IMR-90 (cell line): ENCODE results near the gene OR5AR1. TPM values are rescaled to one million over a fixed set of nuclear protein-coding genes. Genes with fewer than 3 reads are reported as not detected.

Experiments used
- ATAC-seq: fragments of 200-7000 bp; cut with Tn5 transposase; 2 replicates; pipeline ENCODE4 v1.9.1; 2020; ENCODE audit warnings: low read depth, mild to moderate bottlenecking, moderate library complexity
- BruUV-seq: library from RNA; stranded (reverse); fragments of 400-500 nt; replicated peaks from 2 replicates; lab custom pipeline; 2021; lab: Mats Ljungman, UMichigan
- CTCF ChIA-PET: fragments of 300-600 bp; formaldehyde crosslinking; extraction: SDS; loops from one replicate; lab custom pipeline; 2021; ENCODE audit warnings: antibody characterized with exemption; lab: Yijun Ruan, JAX
- POLR2A ChIA-PET: fragments of 300-600 bp; sonication (Branson Sonifier 250); formaldehyde crosslinking; loops from one replicate; lab custom pipeline; 2022; ENCODE audit warnings: antibody characterized with exemption; ENCODE audit not compliant: unreplicated experiment; lab: Charles Lee
- DNase-seq: peaks from one replicate; pipeline ENCODE4 v3.0.0; 2013
- H2AFZ ChIP-seq: replicated peaks from 2 replicates; pipeline ENCODE3; 2013; ENCODE audit warnings: low read length, mild to moderate bottlenecking; ENCODE audit not compliant: poor library complexity
- H2AK5ac ChIP-seq: 2 replicates; pipeline ENCODE4 v1.6.1; 2013; ENCODE audit warnings: low read depth, low read length, inconsistent platforms
- H2AK9ac ChIP-seq: replicated peaks from 2 replicates; pipeline ENCODE3; 2013; ENCODE audit warnings: mild to moderate bottlenecking, low read depth, low read length, moderate library complexity; ENCODE audit not compliant: poor library complexity
- H2BK120ac ChIP-seq: 2 replicates; pipeline ENCODE4 v1.6.1; 2013; ENCODE audit warnings: low read depth, low read length, inconsistent platforms
- H2BK15ac ChIP-seq: 3 replicates; pipeline ENCODE4 v1.6.1; 2013; ENCODE audit warnings: low read depth, low read length, inconsistent platforms
- H2BK20ac ChIP-seq: 2 replicates; pipeline ENCODE4 v1.6.1; 2013; ENCODE audit warnings: low read depth, mild to moderate bottlenecking, inconsistent platforms, low read length, moderate library complexity
- H2BK5ac ChIP-seq: 2 replicates; pipeline ENCODE4 v1.6.1; 2013; ENCODE audit warnings: mild to moderate bottlenecking, low read depth, low read length, inconsistent platforms; ENCODE audit not compliant: poor library complexity, severe bottlenecking
- H3K14ac ChIP-seq: replicated peaks from 2 replicates; pipeline ENCODE4 v1.6.1; 2013; ENCODE audit warnings: low read depth, low read length, inconsistent platforms
- H3K18ac ChIP-seq: 2 replicates; pipeline ENCODE4 v1.6.1; 2013; ENCODE audit warnings: low read depth, low read length, control low read depth
- H3K23ac ChIP-seq: 2 replicates; pipeline ENCODE4 v1.6.1; 2013; ENCODE audit warnings: low read depth, low read length, inconsistent platforms
- H3K27ac ChIP-seq: 2 replicates; pipeline ENCODE4 v1.5.1; 2013; ENCODE audit warnings: mild to moderate bottlenecking, control low read depth, low read length; ENCODE audit not compliant: insufficient read depth
- H3K27me3 ChIP-seq: 2 replicates; pipeline ENCODE4 v1.6.1; 2013; ENCODE audit warnings: low read length; ENCODE audit not compliant: control insufficient read depth, insufficient read depth
- H3K36me3 ChIP-seq: 2 replicates; pipeline ENCODE4 v1.6.1; 2013; ENCODE audit warnings: low read length, mixed read lengths; ENCODE audit not compliant: control insufficient read depth, insufficient read depth
- H3K4ac ChIP-seq: 2 replicates; pipeline ENCODE4 v1.6.1; 2013; ENCODE audit warnings: low read depth, low read length, inconsistent platforms
- H3K4me1 ChIP-seq: 2 replicates; pipeline ENCODE4 v1.6.1; 2013; ENCODE audit warnings: low read length, mixed read lengths; ENCODE audit not compliant: control insufficient read depth, insufficient read depth
- H3K4me2 ChIP-seq: 2 replicates; pipeline ENCODE4 v1.6.1; 2013; ENCODE audit warnings: low read depth, mild to moderate bottlenecking, control low read depth, low read length, moderate library complexity
- H3K4me3 ChIP-seq: 2 replicates; pipeline ENCODE4 v1.5.1; 2013; ENCODE audit warnings: low read depth, mild to moderate bottlenecking, control low read depth, low read length, moderate library complexity; ENCODE audit not compliant: insufficient read depth
- H3K56ac ChIP-seq: 2 replicates; pipeline ENCODE4 v1.6.1; 2013; ENCODE audit warnings: low read length, inconsistent platforms; ENCODE audit not compliant: insufficient read depth; ENCODE audit errors: extremely low read depth
- H3K79me1 ChIP-seq, 2 experiments: 2 replicates each; pipeline ENCODE4 v1.6.1; 2013; ENCODE audit warnings: low read length in 2 of 2, inconsistent platforms in 1 of 2, low read depth in 1 of 2
- H3K9ac ChIP-seq: 2 replicates; pipeline ENCODE4 v1.6.1; 2013; ENCODE audit warnings: low read depth, low read length, control low read depth
- H3K9me1 ChIP-seq: 2 replicates; pipeline ENCODE4 v1.6.1; 2013; ENCODE audit warnings: low read length, inconsistent platforms; ENCODE audit not compliant: insufficient read depth
- H3K9me3 ChIP-seq: 2 replicates; pipeline ENCODE4 v1.6.1; 2013; ENCODE audit warnings: low read length; ENCODE audit not compliant: control insufficient read depth, insufficient read depth
- H4K20me1 ChIP-seq: 2 replicates; pipeline ENCODE4 v1.6.1; 2013; ENCODE audit warnings: low read length, inconsistent platforms; ENCODE audit not compliant: insufficient read depth
- H4K5ac ChIP-seq: 2 replicates; pipeline ENCODE4 v1.6.1; 2013; ENCODE audit warnings: mild to moderate bottlenecking, low read depth, low read length, control low read depth
- H4K8ac ChIP-seq, 2 experiments: 2 replicates each; pipeline ENCODE4 v1.6.1; 2013; ENCODE audit warnings: low read depth in 2 of 2, low read length in 2 of 2, control low read depth in 1 of 2, inconsistent platforms in 1 of 2
- H4K91ac ChIP-seq: 2 replicates; pipeline ENCODE4 v1.6.1; 2013; ENCODE audit warnings: low read depth, low read length, inconsistent platforms; ENCODE audit not compliant: insufficient read depth
- CEBPB ChIP-seq: IDR thresholded peaks from 2 replicates; pipeline ENCODE4 v1.6.1; 2012; ENCODE audit warnings: low read depth, low read length, improper control_type of control experiment
- MAFK ChIP-seq: IDR thresholded peaks from 2 replicates; pipeline ENCODE4 v1.6.1; 2012; ENCODE audit warnings: low read depth, low read length, improper control_type of control experiment
- MAZ ChIP-seq: IDR thresholded peaks from 2 replicates; pipeline ENCODE4 v1.6.1; 2012; ENCODE audit warnings: low read depth, mild to moderate bottlenecking, low read length, improper control_type of control experiment, moderate library complexity, borderline replicate concordance
- MXI1 ChIP-seq: IDR thresholded peaks from 2 replicates; pipeline ENCODE4 v1.6.1; 2012; ENCODE audit warnings: low read depth, mild to moderate bottlenecking, low read length, moderate library complexity, borderline replicate concordance
- RCOR1 ChIP-seq: IDR thresholded peaks from 2 replicates; pipeline ENCODE4 v1.6.1; 2012; ENCODE audit warnings: mild to moderate bottlenecking, low read length, improper control_type of control experiment; ENCODE audit not compliant: insufficient replicate concordance
- RFX5 ChIP-seq: IDR thresholded peaks from 2 replicates; pipeline ENCODE4 v1.8.0; 2012; ENCODE audit warnings: low read depth, mild to moderate bottlenecking, low read length, moderate library complexity
- WGBS, 2 experiments: methylation state at CpG; one replicate each; pipeline versions ENCODE4 v1.1.5 to v1.1.7; 2013; ENCODE audit warnings: missing lambda C conversion rate in 2 of 2; ENCODE audit not compliant: insufficient read length in 1 of 2; ENCODE audit errors: extremely low coverage in 2 of 2; 5-methylcytosine and 5-hydroxymethylcytosine counted together
- dilution Hi-C: fragments of 300-500 bp; cut with HindIII; formaldehyde crosslinking; loops from one replicate; pipeline ENCODE4 v1.14.3; 2018; ENCODE audit warnings: low sequenced_read_pairs; ENCODE audit not compliant: unreplicated experiment
- in situ Hi-C: fragments of 300-500 bp; cut with MboI; formaldehyde crosslinking; loops from 3 replicates; pipeline ENCODE4 v1.14.3; 2019; ENCODE audit warnings: low sequenced_read_pairs, inconsistent platforms, mixed read lengths
- intact Hi-C: fragments of 100-400 bp; cut with micrococcal nuclease; formaldehyde crosslinking; loops from 2 replicates; pipeline ENCODE4 v1.10.0; 2022
- polyA plus RNA-seq, 3 experiments: library from polyadenylated mRNA; depleted of rRNA; stranded (reverse); fragments of >200 nt; gene quantifications; 2 replicates each; pipeline ENCODE4 v1.2.3, GENCODE V29; 2012; ENCODE audit warnings: low replicate concordance in 1 of 3
- total RNA-seq: library from RNA; depleted of rRNA; stranded (reverse); fragments of >200 nt; gene quantifications from 2 replicates; pipeline ENCODE4 v1.2.3, GENCODE V29; 2012
- TF ChIP-seq, protein P1 (sequence below): conservative IDR thresholded peaks from 2 replicates; pipeline ENCODE4 v1.5.1; 2012; ENCODE audit warnings: mild to moderate bottlenecking, low read depth, low read length, improper control_type of control experiment
- TF ChIP-seq, protein P2 (sequence below): fragments of 150-350 bp; IDR thresholded peaks from 2 replicates; pipeline ENCODE4 v1.6.1; 2017; ENCODE audit warnings: mild to moderate bottlenecking, antibody characterized with exemption, low read length, low read depth

The OR5AR1 gene
- total and polyA plus RNA-seq, 2 of the 4 experiments (the other 2 are of a cell fraction): not detected

DNA sequence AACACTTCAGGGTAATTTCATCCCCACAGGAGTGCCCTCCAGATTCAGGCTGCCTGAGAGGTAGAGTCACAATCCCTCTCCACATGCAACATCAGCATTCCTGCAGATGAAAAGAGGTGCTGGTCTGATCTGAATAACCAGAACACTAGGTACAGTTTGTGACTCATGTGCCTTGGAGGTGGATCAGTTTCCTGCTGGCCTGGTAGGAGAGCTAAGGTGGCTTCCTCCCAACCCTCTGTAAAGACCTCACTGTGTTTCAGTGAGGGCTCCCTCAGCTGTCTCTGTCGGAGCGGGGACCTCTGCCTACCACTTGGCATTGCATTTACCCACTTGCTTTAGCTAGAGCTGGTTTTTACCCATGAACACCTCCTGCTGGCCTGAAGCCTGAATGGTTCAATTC lies 43.0 kb downstream of the OR5AR1 start:
- Histone ChIP-seq H3K18ac (no peak overlapping the region), H3K36me3 (no peaks in the 10 kb centered on the region), H3K56ac (no peak overlapping the region), H3K9me1 (no peaks in the 10 kb centered on the region), H3K9me3 (peaks cover 19% of the 10 kb centered on the region), H3K4me2 (no peak overlapping the region), H2AFZ (no peak overlapping the region), H3K27ac (no peak overlapping the region), H2BK120ac (no peak overlapping the region), H3K23ac (no peak overlapping the region), H3K27me3 (no peaks in the 10 kb centered on the region), H2BK5ac (no peak overlapping the region), H4K91ac (no peak overlapping the region), H3K4ac (no peak overlapping the region), H2AK5ac (no peak overlapping the region), H2AK9ac (no peak overlapping the region), H4K20me1 (no peaks in the 10 kb centered on the region), H2BK15ac (no peak overlapping the region), H2BK20ac (no peak overlapping the region), H3K4me3 (no peak overlapping the region), H3K79me1 (no peaks in the 10 kb centered on the region), H3K14ac (no peak overlapping the region), H4K5ac (no peak overlapping the region), H4K8ac (no peak overlapping the region), H3K4me1 (no peaks in the 10 kb centered on the region), H3K9ac (no peak overlapping the region)
- ChIA-PET CTCF (no interaction called here), POLR2A (no interaction called here)
- in situ Hi-C loops: no loop called here
- ATAC-seq (no peak), DNase-seq (no peak)
- no CpG with 5 or more reads among the region's 2 CpGs for WGBS, 2 experiments
- TF ChIP-seq, protein P1, sequence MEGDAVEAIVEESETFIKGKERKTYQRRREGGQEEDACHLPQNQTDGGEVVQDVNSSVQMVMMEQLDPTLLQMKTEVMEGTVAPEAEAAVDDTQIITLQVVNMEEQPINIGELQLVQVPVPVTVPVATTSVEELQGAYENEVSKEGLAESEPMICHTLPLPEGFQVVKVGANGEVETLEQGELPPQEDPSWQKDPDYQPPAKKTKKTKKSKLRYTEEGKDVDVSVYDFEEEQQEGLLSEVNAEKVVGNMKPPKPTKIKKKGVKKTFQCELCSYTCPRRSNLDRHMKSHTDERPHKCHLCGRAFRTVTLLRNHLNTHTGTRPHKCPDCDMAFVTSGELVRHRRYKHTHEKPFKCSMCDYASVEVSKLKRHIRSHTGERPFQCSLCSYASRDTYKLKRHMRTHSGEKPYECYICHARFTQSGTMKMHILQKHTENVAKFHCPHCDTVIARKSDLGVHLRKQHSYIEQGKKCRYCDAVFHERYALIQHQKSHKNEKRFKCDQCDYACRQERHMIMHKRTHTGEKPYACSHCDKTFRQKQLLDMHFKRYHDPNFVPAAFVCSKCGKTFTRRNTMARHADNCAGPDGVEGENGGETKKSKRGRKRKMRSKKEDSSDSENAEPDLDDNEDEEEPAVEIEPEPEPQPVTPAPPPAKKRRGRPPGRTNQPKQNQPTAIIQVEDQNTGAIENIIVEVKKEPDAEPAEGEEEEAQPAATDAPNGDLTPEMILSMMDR: no peak
- TF ChIP-seq CEBPB: no peak
- TF ChIP-seq RCOR1: no peak
- no peak for TF ChIP-seq MAFK
- no peak for TF ChIP-seq MXI1
- no peak for TF ChIP-seq MAZ
- TF ChIP-seq, protein P2, sequence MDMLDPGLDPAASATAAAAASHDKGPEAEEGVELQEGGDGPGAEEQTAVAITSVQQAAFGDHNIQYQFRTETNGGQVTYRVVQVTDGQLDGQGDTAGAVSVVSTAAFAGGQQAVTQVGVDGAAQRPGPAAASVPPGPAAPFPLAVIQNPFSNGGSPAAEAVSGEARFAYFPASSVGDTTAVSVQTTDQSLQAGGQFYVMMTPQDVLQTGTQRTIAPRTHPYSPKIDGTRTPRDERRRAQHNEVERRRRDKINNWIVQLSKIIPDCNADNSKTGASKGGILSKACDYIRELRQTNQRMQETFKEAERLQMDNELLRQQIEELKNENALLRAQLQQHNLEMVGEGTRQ: no peak
- TF ChIP-seq RFX5: no peak
- no TSS peak for BruUV-seq
- intact Hi-C loops: no loop called here
- dilution Hi-C loops: no loop called here
